KMS-11 (cell line): Measurements from ENCODE around the gene PRKD1.

Source experiments
- H2AFZ ChIP-seq: fragments of 200-600 bp; sonication (generic); 2 replicates; pipeline ENCODE4 v1.6.1; 2016; ENCODE audit warnings: antibody characterized with exemption, mixed run types, low read depth
- H3K27ac ChIP-seq: fragments of 200-600 bp; sonication (generic); 2 replicates; pipeline ENCODE4 v1.6.1; 2016; ENCODE audit warnings: mild to moderate bottlenecking, mixed run types
- H3K27me3 ChIP-seq: fragments of 200-600 bp; sonication (generic); 2 replicates; pipeline ENCODE4 v1.6.1; 2017; ENCODE audit warnings: mild to moderate bottlenecking, low read depth, mixed run types, moderate library complexity; ENCODE audit not compliant: insufficient read depth
- H3K36me3 ChIP-seq: fragments of 200-600 bp; sonication (generic); 2 replicates; pipeline ENCODE4 v1.6.1; 2017; ENCODE audit warnings: mild to moderate bottlenecking, mixed run types; ENCODE audit not compliant: insufficient read depth
- H3K4me1 ChIP-seq: fragments of 200-600 bp; sonication (generic); 2 replicates; pipeline ENCODE4 v1.6.1; 2016; ENCODE audit warnings: mild to moderate bottlenecking, low read depth, mixed run types; ENCODE audit not compliant: poor library complexity, severe bottlenecking
- H3K4me2 ChIP-seq: fragments of 200-600 bp; sonication (generic); 2 replicates; pipeline ENCODE4 v1.7.0; 2016; ENCODE audit warnings: mild to moderate bottlenecking, mixed run types
- H3K4me3 ChIP-seq: fragments of 200-600 bp; sonication (generic); IDR thresholded peaks from 2 replicates; pipeline ENCODE4 v1.6.1; 2017; ENCODE audit warnings: low read depth, low read length, mixed read lengths; ENCODE audit not compliant: insufficient read depth
- H3K79me2 ChIP-seq: fragments of 200-600 bp; sonication (generic); 2 replicates; pipeline ENCODE4 v1.6.1; 2016; ENCODE audit warnings: low read depth, mixed run types; ENCODE audit not compliant: insufficient read depth
- H3K9ac ChIP-seq: fragments of 200-600 bp; sonication (generic); 2 replicates; pipeline ENCODE4 v1.6.1; 2016; ENCODE audit warnings: mild to moderate bottlenecking, mixed run types
- H4K20me1 ChIP-seq: fragments of 200-600 bp; sonication (generic); 2 replicates; pipeline ENCODE4 v1.6.1; 2016; ENCODE audit warnings: mild to moderate bottlenecking, mixed run types; ENCODE audit not compliant: insufficient read depth
- TF ChIP-seq, protein P1 (sequence below): fragments of 200-600 bp; sonication (generic); conservative IDR thresholded peaks from 2 replicates; pipeline ENCODE4 v1.6.1; 2017; ENCODE audit warnings: low read depth, mild to moderate bottlenecking, antibody characterized with exemption, low read length, moderate library complexity, mixed read lengths

The PRKD1 gene

DNA sequence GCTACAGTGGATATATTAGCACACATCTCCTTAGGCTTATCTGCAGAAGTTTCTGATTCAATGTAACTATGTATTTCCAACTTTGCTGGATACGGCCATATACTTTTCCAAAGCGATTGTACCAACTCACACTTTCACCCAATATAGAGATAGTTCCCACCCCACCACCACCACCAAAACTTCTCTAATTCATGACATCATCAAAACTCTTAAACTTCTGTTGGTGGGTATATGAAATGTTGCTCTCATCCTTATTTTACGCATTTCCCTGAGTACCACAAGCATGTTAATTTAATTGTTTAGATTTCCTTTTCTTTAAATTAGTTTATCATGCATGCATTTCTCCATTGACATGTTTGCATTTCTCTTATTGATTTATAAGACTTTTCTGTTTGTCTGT, 95.6 kb downstream of the PRKD1 start:
- H3K4me1 ChIP-seq: no peaks in the 10 kb centered on the region
- no peaks in the 10 kb centered on the region for H3K36me3 ChIP-seq
- no peaks in the 10 kb centered on the region for H4K20me1 ChIP-seq
- H3K9ac ChIP-seq: no peak overlapping the region
- no peaks in the 10 kb centered on the region for H3K79me2 ChIP-seq
- H3K27me3 ChIP-seq: no peaks in the 10 kb centered on the region
- no peak overlapping the region for H3K27ac ChIP-seq
- no peak overlapping the region for H2AFZ ChIP-seq
- H3K4me2 ChIP-seq: no peak overlapping the region
- TF ChIP-seq, protein P1, sequence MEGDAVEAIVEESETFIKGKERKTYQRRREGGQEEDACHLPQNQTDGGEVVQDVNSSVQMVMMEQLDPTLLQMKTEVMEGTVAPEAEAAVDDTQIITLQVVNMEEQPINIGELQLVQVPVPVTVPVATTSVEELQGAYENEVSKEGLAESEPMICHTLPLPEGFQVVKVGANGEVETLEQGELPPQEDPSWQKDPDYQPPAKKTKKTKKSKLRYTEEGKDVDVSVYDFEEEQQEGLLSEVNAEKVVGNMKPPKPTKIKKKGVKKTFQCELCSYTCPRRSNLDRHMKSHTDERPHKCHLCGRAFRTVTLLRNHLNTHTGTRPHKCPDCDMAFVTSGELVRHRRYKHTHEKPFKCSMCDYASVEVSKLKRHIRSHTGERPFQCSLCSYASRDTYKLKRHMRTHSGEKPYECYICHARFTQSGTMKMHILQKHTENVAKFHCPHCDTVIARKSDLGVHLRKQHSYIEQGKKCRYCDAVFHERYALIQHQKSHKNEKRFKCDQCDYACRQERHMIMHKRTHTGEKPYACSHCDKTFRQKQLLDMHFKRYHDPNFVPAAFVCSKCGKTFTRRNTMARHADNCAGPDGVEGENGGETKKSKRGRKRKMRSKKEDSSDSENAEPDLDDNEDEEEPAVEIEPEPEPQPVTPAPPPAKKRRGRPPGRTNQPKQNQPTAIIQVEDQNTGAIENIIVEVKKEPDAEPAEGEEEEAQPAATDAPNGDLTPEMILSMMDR: no peak
- H3K4me3 ChIP-seq: no peak overlapping the region

DNA sequence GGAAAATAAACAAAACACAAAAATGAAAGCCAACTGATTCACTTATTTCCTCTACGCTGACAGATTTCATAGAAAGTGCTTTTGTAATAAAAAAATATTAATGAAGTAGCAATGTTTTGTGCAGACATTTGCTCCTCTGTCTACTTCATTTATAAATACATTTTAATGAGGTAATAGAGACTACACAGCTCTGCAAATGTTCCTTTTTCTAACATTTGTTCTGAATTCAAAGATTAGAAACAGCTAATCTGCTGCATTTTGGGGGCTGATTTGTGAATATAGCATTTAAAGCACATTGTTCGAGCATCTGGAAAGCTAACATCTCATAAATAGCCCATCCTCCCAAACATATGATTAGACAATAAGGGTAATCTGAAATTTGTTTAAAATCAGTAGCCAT, 97.8 kb downstream of the PRKD1 start:
- H3K9ac ChIP-seq: no peak overlapping the region
- TF ChIP-seq, protein P1: no peak
- H3K79me2 ChIP-seq: no peaks in the 10 kb centered on the region
- H3K27ac ChIP-seq: no peak overlapping the region
- no peak overlapping the region for H3K4me3 ChIP-seq
- H3K4me1 ChIP-seq: no peaks in the 10 kb centered on the region
- H4K20me1 ChIP-seq: no peaks in the 10 kb centered on the region
- H2AFZ ChIP-seq: no peak overlapping the region
- H3K27me3 ChIP-seq: no peaks in the 10 kb centered on the region
- H3K4me2 ChIP-seq: no peak overlapping the region
- H3K36me3 ChIP-seq: no peaks in the 10 kb centered on the region

DNA sequence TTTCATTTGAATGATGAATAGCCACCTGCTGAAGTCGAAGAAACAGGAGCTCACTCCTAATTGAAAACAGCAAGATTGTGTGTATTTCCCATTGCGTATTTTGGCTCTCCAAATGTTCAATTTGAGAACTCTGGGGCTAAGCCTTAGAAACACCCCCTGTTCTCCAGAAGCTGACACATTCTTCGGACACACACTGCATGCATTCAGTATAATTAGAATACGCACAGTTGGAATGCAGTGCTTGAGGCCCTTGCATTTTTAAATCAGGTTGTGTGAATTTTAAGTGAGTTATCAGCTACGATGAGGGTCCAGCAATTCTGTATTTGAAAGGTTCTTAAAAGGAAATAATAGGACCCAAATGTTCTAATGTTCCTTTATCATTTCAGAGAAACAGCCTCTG, 103.8 kb downstream of the PRKD1 start:
- no peaks in the 10 kb centered on the region for H3K79me2 ChIP-seq
- no peaks in the 10 kb centered on the region for H3K36me3 ChIP-seq
- H3K9ac ChIP-seq: no peak overlapping the region
- no peak overlapping the region for H3K4me3 ChIP-seq
- TF ChIP-seq, protein P1: no peak
- no peaks in the 10 kb centered on the region for H3K27me3 ChIP-seq
- no peak overlapping the region for H2AFZ ChIP-seq
- H3K27ac ChIP-seq: no peak overlapping the region
- no peak overlapping the region for H3K4me2 ChIP-seq
- H4K20me1 ChIP-seq: no peaks in the 10 kb centered on the region
- no peaks in the 10 kb centered on the region for H3K4me1 ChIP-seq

DNA sequence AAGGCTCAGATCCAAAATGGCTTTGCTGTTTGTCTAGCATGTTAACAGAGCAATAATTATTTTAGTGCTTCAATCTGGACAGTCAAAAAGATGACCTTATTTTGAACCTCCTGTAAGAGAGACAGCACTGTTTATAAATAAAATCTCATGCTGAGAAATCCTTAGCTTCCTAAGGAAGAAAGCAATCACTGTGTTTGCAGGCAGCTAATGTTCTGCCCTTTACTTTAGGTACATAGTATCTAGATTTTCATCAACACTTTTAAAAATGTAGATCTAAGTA, 105.3 kb downstream of the PRKD1 start:
- Histone ChIP-seq H3K4me1 (no peaks in the 10 kb centered on the region), H3K36me3 (no peaks in the 10 kb centered on the region), H3K4me3 (no peak overlapping the region), H3K27ac (no peak overlapping the region), H3K27me3 (no peaks in the 10 kb centered on the region), H2AFZ (no peak overlapping the region), H3K79me2 (no peaks in the 10 kb centered on the region), H4K20me1 (no peaks in the 10 kb centered on the region), H3K4me2 (no peak overlapping the region), H3K9ac (no peak overlapping the region)
- TF ChIP-seq, protein P1: no peak
